Measurements from ENCODE around the gene CYTH1. TPM values are rescaled to one million over a fixed set of nuclear protein-coding genes. Genes with fewer than 3 reads are reported as not detected.

The CYTH1 gene
- total and polyA plus RNA-seq, 10 of the 15 experiments (the other 5 are each of a cell fraction or from before 2014, with no cell fraction given) = 6.6 to 188 (median 145) TPM

DNA sequence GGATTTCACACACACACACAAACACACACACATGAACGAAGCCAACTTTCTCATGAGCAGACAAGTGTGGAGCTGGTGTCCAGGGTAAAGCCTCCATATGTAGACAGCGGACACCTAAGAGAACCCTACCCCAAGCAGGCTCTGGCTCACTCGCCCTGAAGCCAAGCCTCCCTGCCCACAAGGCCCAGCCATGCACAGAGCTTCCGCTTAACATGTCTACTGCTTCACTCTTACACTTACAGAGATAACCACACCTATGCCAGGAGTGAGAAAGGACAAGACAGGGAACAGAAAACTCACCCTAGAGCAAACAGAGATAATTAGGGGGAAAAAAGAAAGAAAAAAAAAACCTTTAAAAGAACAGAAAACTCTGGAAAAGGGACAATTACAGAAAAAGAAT is 67.5 kb downstream of the CYTH1 start (continued):
- TF ChIP-seq SRF (IDR thresholded peaks at IDR 0.05; ENCODE audit: low read depth in 2 of 2, low read length in 2 of 2) (no peak), WRNIP1 (IDR thresholded peaks at IDR 0.05; ENCODE audit: borderline replicate concordance, low read depth, low read length) (0 out of 2 replicates have a peak, but pooled peaks have one; percentile 72), IKZF2 (IDR thresholded peaks at IDR 0.05) (peak in 1 of 2 experiments; percentile 49; a peak in 3 of 4 replicates), NRF1 (conservative IDR thresholded peaks at IDR 0.05; ENCODE audit: low read depth, low read length) (no peak)

DNA sequence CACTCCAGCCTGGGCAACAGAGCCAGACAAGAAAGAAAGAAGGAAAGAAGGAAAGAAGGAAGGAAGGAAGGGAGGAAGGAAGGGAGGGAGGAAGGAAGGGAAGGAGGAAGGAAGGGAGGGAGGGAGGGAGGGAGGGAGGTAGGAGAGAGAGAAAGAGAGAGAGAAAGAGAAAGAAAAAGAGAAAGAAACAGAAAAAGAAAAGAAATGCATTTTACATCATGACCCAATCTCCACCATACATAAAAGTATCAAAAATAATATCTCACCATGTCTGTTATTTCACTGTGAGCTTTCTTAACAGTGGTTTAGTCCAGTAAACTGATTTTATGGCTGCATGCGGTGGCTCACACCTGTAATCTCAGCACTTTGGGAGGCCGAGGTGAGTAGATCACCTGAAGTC is 70.0 kb downstream of the CYTH1 start:
- H3K27me3 ChIP-seq (replicated peaks in 1 of 2; ENCODE audit: control insufficient read depth in 2 of 2, insufficient read depth in 2 of 2, low read length in 1 of 2) = no peaks in the 10 kb centered on the region
- SMC1A ChIA-PET (ENCODE audit: uncharacterized antibody, unreplicated experiment) = interaction anchor here (0.7 to 16.2 kb wide), 5 partner anchors 16 to 215 kb away, joined by 3 to 490 read pairs (median 11); no protein-coding TSS in a partner anchor
- no peak overlapping the region for H3K9ac ChIP-seq (ENCODE audit: control insufficient read depth, insufficient read depth, low read length)
- no peak overlapping the region for H2AFZ ChIP-seq (ENCODE audit: control insufficient read depth, low read depth, low read length)
- in situ Hi-C loops (cut with MboI) (no loop called here), intact Hi-C loops (cut with micrococcal nuclease; ENCODE audit: unreplicated experiment) (no loop called here)
- H3K79me2 ChIP-seq (ENCODE audit: control insufficient read depth, insufficient read depth, low read length) = peaks cover 97% of the 10 kb centered on the region
- no peak for FAIRE-seq
- 16% methylated on average over 2 of the region's 2 CpGs for WGBS (ENCODE audit: insufficient coverage, insufficient replicate concordance, low lambda C conversion rate, missing lambda C conversion rate)
- POLR2A ChIA-PET = interaction anchor here (0.6 to 13.9 kb wide), 7 partner anchors 10 to 66 kb away, joined by 3 to 384 read pairs (median 4); no protein-coding TSS in a partner anchor
- no peaks in the 10 kb centered on the region for H3K9me3 ChIP-seq (replicated peaks; ENCODE audit: control insufficient read depth, insufficient read depth, low read length)
- no peaks in the 10 kb centered on the region for H4K20me1 ChIP-seq (ENCODE audit: control insufficient read depth, insufficient read depth)
- H3K36me3 ChIP-seq (ENCODE audit: control insufficient read depth in 2 of 2, insufficient read depth in 2 of 2, low read length in 1 of 2) = peaks cover 6 to 7% of the 10 kb centered on the region in 2 experiments; a peak in 3 of 4 replicates
- H3K4me2 ChIP-seq (ENCODE audit: control insufficient read depth, insufficient read depth) = no peak overlapping the region
- H3K4me3 ChIP-seq = no peak overlapping the region
- BruUV-seq (replicated peaks) = no TSS peak
- no peak for ATAC-seq
- peaks cover 61% of the 10 kb centered on the region for H3K4me1 ChIP-seq (ENCODE audit: control insufficient read depth, insufficient read depth, low read length)
- peak overlapping the region; percentile 37; the same call in 1 of the 2 replicates for H3K27ac ChIP-seq (ENCODE audit: control insufficient read depth, insufficient read depth)
- CTCF ChIA-PET = interaction anchor here (0.6 to 8.0 kb wide), 7 partner anchors 12 to 35 kb away, joined by 3 to 85 read pairs (median 48); no protein-coding TSS in a partner anchor
- no peak for DNase-seq (ENCODE audit: low read depth, low spot score)
- RAD21 ChIA-PET (ENCODE audit: unreplicated experiment) = interaction anchor here (20.7 kb wide), 1 partner anchor 23 kb away, joined by 537 read pairs; no protein-coding TSS in a partner anchor
- TF ChIP-seq SIX5 (IDR thresholded peaks at IDR 0.05; ENCODE audit: low read depth, low read length, severe bottlenecking) (no peak), SUPT20H (IDR thresholded peaks at IDR 0.05; ENCODE audit: borderline replicate concordance, control insufficient read depth, low read depth, low read length) (no peak), RAD51 (IDR thresholded peaks at IDR 0.05) (no peak), KDM1A (IDR thresholded peaks at IDR 0.05; ENCODE audit: borderline replicate concordance) (no peak), JUNB (IDR thresholded peaks at IDR 0.05) (no peak), REST (IDR thresholded peaks at IDR 0.05; ENCODE audit: low read depth, low read length) (no peak), BACH1 (IDR thresholded peaks at IDR 0.05; ENCODE audit: borderline replicate concordance) (no peak), PAX8 (IDR thresholded peaks at IDR 0.05) (no peak), ZNF274 (IDR thresholded peaks at IDR 0.05; ENCODE audit: insufficient read depth, insufficient read length) (no peak), YY1 (IDR thresholded peaks at IDR 0.05; ENCODE audit: low read depth, low read length) (no peak), CREM (IDR thresholded peaks at IDR 0.05; ENCODE audit: low read depth) (no peak), MLLT1 (IDR thresholded peaks at IDR 0.05) (no peak)
- TF ChIP-seq, protein P1, sequence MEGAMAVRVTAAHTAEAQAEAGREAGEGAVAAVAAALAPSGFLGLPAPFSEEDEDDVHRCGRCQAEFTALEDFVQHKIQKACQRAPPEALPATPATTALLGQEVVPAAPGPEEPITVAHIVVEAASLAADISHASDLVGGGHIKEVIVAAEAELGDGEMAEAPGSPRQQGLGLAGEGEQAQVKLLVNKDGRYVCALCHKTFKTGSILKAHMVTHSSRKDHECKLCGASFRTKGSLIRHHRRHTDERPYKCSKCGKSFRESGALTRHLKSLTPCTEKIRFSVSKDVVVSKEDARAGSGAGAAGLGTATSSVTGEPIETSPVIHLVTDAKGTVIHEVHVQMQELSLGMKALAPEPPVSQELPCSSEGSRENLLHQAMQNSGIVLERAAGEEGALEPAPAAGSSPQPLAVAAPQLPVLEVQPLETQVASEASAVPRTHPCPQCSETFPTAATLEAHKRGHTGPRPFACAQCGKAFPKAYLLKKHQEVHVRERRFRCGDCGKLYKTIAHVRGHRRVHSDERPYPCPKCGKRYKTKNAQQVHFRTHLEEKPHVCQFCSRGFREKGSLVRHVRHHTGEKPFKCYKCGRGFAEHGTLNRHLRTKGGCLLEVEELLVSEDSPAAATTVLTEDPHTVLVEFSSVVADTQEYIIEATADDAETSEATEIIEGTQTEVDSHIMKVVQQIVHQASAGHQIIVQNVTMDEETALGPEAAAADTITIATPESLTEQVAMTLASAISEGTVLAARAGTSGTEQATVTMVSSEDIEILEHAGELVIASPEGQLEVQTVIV (IDR thresholded peaks at IDR 0.05; ENCODE audit: borderline replicate concordance, partially characterized antibody) = no peak

Measured in GM12878 (cell line).